Superior temporal gyrus (tissue), 1 donor: Measurements from ENCODE around the gene PRKG1.

Experiments
- DNase-seq: peaks from one replicate; pipeline ENCODE4 v3.0.0-alpha.2; 2016; ENCODE audit errors: extremely low spot score

PRKG1 gene

DNA sequence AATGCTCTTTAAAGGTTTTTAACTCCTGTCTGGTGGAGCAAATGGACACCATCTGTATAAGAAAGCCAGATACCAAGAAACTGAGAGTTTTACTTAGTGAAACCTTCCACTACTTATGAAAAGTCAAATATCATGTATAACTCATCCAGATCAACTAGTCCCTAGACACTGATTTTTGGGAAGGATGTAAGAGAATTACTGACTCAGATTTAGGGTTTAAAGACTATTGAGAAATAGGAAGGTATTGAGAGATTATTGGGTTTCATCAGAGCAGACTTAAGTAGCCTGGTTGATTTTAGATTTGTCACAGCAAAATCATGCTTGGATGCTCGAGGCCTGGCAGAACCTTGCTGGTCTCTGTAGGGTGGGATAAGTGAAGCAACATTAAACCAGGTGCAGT, 622.0 kb downstream of the PRKG1 start:
- no peak for DNase-seq

DNA sequence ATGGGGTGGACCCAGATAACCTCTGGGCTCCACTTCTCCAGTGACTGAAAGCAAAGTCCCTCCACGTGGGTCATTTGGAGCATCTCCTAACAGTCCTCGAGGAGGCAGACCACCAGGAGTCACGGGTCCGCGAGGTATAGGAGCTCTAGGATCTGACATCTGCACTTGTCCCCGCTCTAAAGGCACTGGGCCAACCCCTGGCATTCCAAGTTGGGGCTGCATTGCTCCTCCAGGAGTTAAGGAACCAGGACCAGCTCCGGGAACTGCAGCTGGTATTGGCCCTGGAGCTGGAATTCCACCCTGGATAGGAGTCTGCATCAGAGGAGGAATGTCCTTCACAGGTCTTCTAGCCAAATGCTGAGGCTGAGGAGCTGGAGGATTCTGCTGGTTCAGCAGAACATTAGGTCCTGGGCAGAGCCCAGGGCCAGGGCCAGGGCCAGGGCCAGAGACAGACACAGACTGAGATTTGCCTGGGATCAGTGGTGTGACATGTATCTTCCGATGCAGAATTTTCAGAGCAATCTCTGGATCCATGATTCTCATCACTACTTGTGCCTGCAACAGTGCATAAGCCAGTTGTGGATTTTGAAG, 624.3 kb downstream of the PRKG1 start:
- no peak for DNase-seq

- no peak for DNase-seq
Measured at GRCh38 chr10:51699145-51699474, 624.8 kb downstream of the PRKG1 start.

DNA sequence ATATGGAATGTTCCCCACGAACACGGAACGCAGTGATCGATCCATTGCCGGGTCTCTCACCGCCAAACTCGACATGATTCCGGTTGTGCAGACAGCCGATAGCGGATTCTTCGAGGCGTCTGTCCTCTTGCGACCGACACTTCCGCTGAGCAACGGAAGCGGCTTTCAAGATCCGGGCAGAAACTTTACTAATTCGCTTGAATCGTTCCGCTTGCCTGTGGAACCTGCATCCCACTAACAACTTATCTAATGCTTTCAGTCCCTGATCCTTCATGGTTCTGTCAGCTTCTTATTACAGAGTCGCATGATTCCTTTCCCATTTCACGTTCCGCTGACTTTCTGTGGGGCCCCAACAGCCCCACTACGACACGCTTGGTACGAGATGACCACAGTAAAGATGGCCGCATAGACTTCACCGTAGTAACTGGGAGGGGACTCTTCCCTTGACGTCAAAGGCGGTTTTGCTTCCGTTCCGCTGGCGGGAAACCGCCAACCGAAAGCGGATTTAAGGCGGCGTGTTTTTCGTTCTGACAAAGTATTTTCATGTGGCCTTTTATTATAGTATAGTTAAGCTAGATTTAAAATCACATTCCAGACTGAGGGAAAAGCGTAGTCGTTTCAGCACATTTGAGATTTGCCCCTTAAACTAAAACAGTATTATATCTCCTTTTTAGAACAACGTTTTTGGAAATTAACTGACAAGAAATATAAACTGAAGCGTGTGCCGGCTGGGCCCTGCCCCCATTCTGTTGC, 625.4 kb downstream of the PRKG1 start, which contains the start of gene CSTF2T:
Gene CSTF2T (minus strand): TSS at position 121 of the 753 bp plus-strand sequence. CDS start 46 bp downstream, at position 75.
- peak; percentile 99 for DNase-seq

DNA sequence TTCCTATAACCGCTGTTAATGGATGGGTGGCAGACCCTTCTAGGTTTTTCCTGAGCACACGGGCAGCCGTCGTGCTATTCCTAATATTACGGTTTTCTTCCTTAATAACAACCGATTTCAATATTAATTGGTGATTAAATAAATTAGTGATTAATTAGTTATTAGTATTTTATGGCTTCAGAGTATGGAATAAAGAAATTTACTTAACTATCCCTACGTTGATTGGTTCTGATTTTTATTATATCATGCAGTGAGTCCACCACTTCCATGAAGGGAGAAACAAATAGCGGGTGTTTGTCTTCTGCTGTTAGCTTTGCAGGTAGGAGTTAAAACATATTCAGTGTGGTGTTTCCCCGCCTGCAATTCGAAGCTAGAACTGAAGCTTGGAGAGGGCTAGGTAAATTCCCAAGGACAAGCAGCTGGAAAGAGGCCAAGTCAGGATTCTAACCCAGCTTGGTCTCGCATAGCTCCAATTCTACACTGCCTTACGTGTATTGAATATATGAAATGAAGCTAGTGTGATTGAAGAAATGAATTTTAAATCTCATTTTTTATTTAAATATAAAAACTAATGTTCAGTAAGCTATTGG, 626.0 kb downstream of the PRKG1 start:
- DNase-seq, result peak; percentile 18

DNA sequence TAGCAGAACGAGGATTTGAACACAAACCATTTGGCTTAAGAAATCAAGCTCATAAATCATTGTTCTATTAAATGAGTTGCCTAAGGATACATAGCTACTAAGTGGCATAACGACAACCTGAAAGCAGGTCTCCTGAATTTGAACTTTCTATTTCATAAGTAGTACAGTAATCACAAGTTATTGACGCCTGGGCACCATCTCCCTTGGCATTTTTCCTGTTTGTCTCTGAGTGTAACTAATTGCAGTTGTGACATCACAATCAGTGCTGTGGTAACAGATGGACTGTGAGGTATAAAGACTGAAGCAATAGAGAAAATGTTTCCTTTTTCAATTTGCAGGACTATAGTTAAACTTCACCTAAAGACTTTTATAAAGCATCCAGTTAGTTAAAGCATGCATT, 631.5 kb downstream of the PRKG1 start:
- DNase-seq, result no peak

DNA sequence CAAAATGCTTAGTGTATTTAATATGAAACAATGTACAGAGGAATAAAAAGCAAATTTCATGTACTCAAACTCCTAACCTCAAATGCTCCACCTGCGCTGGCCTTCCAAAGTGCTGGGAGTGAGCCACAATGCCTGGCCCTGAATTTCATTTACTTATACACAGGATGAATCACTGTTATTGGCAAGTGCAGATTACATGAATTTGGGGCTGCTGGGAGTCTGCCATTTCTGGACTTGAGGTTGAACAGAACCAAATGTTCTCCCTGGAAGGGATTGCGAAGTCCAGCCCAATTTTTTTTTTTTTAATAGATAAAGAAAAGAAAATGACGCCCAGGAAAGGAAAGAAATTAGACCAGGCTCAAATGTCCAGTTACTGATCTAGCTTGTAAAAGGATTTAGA, 631.9 kb downstream of the PRKG1 start:
- peak; percentile 19 for DNase-seq

DNA sequence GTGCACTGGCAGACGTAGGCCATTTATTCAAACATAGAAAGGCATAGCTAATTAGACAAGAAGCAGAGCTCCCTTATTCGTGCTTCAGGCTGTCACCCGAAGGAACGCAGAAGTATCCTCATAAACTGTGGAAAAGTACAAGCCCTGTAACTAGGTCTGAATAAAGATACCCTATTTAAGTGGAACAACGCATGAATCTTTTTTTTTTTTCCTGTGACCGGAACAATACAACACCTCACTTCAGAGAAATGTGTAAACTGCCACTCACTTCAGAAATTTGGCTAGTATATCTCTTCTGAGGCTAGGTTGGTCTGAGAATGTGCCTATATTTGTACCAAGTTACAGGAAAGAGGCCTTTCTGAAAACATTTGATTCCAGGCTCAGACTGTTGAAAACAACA, 633.1 kb downstream of the PRKG1 start:
- no peak for DNase-seq

- no peak for DNase-seq
Measured at GRCh38 chr10:51707821-51708424, 633.6 kb downstream of the PRKG1 start.

GRCh38 chr10:51708609-51709008, 634.3 kb downstream of the PRKG1 start:
- DNase-seq, result no peak

- no peak for DNase-seq
Measured at GRCh38 chr10:51709324-51709972, 635.2 kb downstream of the PRKG1 start.

- DNase-seq, result no peak
Measured at GRCh38 chr10:51711519-51711891, 637.2 kb downstream of the PRKG1 start.

- no peak for DNase-seq
Measured at GRCh38 chr10:51716981-51717380, 642.7 kb downstream of the PRKG1 start.

GRCh38 chr10:51718804-51719291, 644.6 kb downstream of the PRKG1 start:
- no peak for DNase-seq

- DNase-seq, result no peak
Measured at GRCh38 chr10:51724038-51724437, 649.8 kb downstream of the PRKG1 start.

- DNase-seq, result no peak
Measured at GRCh38 chr10:51729822-51730555, 655.7 kb downstream of the PRKG1 start.

- DNase-seq, result no peak
Measured at GRCh38 chr10:51733057-51733456, 658.8 kb downstream of the PRKG1 start.

GRCh38 chr10:51743146-51743545, 668.9 kb downstream of the PRKG1 start:
- DNase-seq, result no peak

DNA sequence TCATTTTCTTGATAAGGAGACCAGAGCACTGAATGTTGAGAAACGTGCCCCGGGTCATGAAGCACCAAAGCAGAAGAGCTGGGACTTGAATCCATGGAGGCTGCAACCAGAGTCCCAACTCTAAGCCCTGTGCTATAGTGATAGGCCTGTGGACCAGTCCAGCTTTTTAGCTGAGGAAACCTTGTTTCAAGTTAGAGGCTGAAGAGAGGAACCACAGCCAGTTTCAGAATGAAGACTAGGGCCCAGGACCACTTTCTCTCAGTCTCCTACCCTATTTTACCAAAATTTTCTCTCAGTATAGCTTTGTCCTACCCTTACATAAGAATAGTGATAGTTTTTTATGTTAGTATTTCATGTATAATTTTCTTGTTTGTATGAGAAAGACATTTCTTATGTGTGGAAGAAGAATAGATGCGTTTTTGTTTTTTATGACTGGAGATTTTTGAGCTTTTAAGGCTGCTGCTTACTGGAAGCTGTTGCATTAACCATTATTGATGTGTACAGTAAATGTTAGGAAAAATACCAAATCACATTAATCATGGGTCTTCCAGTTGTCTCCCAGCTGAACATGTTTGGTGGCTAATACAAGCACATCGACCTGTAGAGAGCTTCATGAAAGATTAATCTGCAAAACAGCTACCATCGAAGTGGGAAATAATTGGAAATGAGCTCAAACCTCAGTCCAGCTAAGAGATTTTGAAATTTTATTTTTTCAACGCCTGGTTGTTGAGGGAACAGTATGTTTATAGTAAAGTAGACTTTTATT, 670.1 kb downstream of the PRKG1 start:
- DNase-seq, result no peak

GRCh38 chr10:51745397-51745796, 671.1 kb downstream of the PRKG1 start:
- DNase-seq, result no peak

DNA sequence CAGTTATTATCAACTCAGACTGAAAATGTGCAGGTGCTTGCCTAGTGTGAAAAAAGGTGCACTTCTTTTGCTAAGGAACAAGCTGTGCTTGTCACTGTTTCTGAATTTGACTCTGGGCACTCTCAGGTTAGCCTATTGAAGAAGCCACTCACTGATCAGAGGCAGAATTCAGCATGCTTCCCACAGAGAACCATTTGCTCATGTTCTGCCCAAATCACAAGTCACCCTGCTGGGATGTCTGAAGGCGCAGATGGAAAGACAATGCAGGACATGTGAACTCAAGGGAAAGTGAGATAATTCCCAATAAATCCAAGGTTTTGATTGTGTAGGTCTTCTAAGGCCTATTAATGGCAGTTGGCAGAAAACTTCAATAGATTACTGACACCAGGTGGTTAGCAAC, 672.9 kb downstream of the PRKG1 start:
- DNase-seq, result no peak
